ENCODE data around the gene WWC1.

The WWC1 gene

DNA sequence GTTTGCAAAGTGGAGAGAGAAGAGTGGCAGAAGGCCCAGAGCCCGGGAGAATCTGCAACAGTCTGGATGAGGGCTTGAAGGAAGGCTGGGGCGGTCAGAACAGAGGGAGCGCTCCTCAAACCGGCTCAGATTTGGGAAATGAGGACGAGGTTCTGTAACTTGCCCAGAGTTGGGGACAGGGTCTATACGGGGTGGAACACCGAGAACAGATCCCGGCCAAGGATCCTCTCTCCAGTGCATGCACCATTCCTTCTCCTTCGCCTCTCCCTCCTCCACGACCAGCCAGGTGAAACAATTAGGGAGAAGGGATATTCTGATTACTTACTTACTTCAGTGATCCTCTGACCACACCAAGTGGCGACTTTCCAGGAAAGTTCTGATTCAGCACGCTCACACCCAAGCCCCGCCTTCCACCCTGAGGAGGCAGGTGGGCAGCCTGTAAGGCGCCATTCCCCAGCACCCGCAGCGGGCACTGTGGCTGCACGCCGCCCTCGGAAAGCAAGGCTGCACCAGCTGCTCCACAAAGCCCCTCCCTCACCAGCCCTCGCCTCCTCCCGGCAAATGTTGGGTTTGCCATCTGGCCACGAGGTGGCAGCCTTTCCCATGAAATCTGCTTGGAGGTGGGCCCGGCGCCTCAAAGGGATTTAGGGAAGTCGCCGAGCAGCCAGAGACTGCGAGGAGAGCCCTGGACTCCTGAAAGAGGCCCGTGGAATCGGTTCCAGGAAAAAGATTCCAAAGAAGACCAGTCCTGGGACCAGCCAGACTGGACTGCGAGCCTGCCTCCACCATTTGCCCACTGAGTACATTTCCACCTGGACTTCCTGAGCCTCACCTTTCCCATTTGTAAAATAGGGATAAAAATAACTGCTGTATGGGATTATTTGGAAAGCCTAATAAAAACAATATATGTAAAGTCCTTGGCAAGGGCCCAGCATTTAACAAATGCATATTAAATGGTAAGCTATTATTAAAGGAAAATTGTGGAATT, 22.2 kb upstream of the WWC1 start:
- Histone ChIP-seq H3K27me3 (ENCODE audit: insufficient read depth, low read length) (peaks cover 5% of the 10 kb centered on the region; the same call in 1 of the 2 replicates), H3K4me3 (ENCODE audit: low read depth, low read length) (peak overlapping the region; percentile 68), H2AFZ (ENCODE audit: low read length, unreplicated experiment) (peak overlapping the region; percentile 98), H3K4me1 (ENCODE audit: control insufficient read depth, insufficient read depth, low read length, unreplicated experiment) (peaks cover 12% of the 10 kb centered on the region), H3K27ac (ENCODE audit: low read depth, low read length) (no peak overlapping the region), H3K79me2 (ENCODE audit: control insufficient read depth, insufficient read depth, low read length, unreplicated experiment) (no peaks in the 10 kb centered on the region), H3K36me3 (ENCODE audit: insufficient read depth, low read length) (no peaks in the 10 kb centered on the region)

DNA sequence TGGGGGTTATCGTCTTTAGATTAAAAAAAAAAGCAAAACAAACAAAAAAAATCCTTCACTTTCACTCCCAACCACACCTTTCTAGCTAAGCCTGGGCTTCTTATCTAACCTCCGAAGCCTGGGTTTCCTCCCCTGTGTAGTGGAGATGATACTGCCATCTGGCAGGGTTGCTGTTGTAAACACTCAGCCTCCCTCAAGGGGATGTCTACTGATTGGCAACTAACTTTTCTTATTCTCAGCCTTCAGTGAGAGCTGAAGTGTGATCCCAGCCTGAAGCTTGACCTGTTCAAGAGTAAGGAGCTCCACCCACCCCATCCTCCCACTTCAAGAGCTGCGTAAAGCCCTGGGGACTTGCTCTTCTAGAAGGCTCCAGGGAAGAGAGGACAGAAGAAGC, 21.5 kb upstream of the WWC1 start:
- peaks cover 5% of the 10 kb centered on the region; the same call in 1 of the 2 replicates for H3K27me3 ChIP-seq (ENCODE audit: insufficient read depth, low read length)
- peaks cover 12% of the 10 kb centered on the region for H3K4me1 ChIP-seq (ENCODE audit: control insufficient read depth, insufficient read depth, low read length, unreplicated experiment)
- no peaks in the 10 kb centered on the region for H3K79me2 ChIP-seq (ENCODE audit: control insufficient read depth, insufficient read depth, low read length, unreplicated experiment)
- no peaks in the 10 kb centered on the region for H3K36me3 ChIP-seq (ENCODE audit: insufficient read depth, low read length)
- peak overlapping the region; percentile 98 for H2AFZ ChIP-seq (ENCODE audit: low read length, unreplicated experiment)
- no peak overlapping the region for H3K27ac ChIP-seq (ENCODE audit: low read depth, low read length)
- H3K4me3 ChIP-seq (ENCODE audit: low read depth, low read length), result peak overlapping the region; percentile 68; the same call in 1 of the 2 replicates

DNA sequence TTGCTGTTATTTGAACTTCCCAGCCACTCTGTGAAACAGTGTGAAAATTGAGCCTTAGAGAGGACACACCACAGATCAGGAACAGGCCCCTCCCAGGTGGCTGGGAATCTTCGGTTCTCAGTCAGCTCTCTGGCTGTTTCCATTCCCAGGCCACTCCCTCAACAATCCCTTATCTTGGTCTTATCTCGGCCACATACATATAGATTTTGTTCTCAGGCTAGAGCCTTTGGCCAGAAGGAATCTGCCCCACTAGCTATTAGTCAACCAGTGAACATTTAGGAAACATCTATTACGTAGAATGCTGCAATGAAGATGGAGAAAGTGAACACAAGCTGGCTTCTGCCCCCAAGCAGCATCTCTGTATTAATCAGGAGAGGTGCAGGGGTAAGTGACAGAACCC, 21.0 kb upstream of the WWC1 start:
- Histone ChIP-seq H3K4me3 (ENCODE audit: low read depth, low read length) (no peak overlapping the region), H3K27ac (ENCODE audit: low read depth, low read length) (no peak overlapping the region)

DNA sequence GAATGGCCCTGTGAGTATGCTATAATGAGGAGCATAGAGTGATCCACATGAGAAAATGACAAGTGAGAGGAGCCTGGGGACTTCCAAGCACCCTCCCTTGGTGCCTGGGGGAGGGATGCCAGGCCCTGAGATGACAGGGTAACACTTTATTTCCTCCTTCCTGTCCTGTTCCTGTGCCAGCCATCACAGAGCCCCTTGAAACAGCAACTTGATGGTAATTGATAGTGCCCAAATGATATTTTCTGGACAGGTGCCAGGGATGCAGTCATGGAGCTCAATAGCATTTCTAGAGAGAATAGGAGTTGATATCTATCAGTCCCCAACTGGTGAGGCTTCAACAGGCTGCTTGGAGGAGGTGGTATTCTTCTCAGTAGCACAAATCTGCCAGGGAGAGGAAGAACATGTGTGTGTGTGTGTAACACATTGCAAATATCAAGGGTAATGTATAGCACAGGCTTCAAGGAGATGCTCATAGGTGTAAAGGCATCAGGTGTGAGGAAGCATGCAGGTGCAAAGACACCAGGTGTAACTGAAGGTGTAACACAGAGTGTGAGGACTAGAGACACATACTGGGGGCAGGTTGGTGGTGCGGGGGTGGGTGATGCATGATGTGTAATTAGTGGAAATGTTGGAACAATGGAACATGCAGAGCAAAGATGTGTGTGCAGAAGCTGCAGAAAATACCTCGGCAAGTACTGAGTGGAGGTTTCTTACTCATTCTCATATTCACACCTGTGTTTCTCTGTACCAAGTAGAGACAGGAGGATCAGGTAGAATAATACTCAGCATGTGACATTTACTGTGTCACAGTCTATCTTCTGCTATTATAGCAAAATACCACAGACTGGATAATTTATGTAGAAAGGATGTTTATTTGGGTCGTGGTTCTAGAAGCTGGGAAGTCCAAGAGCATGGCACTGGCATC, 18.1 kb upstream of the WWC1 start:
- Histone ChIP-seq H3K27me3 (ENCODE audit: insufficient read depth, low read length) (peaks cover 11% of the 10 kb centered on the region; the same call in 1 of the 2 replicates), H3K27ac (ENCODE audit: low read depth, low read length) (no peak overlapping the region), H3K4me3 (ENCODE audit: low read depth, low read length) (no peak overlapping the region), H3K79me2 (ENCODE audit: control insufficient read depth, insufficient read depth, low read length, unreplicated experiment) (no peaks in the 10 kb centered on the region), H3K36me3 (ENCODE audit: insufficient read depth, low read length) (no peaks in the 10 kb centered on the region), H2AFZ (ENCODE audit: low read length, unreplicated experiment) (no peak overlapping the region), H3K4me1 (ENCODE audit: control insufficient read depth, insufficient read depth, low read length, unreplicated experiment) (peaks cover 12% of the 10 kb centered on the region)

More for the DNA sequence above, 21.0 kb upstream of the WWC1 start:
- H3K4me1 ChIP-seq (ENCODE audit: control insufficient read depth, insufficient read depth, low read length, unreplicated experiment), result peaks cover 12% of the 10 kb centered on the region
- H3K27me3 ChIP-seq (ENCODE audit: insufficient read depth, low read length), result peaks cover 5% of the 10 kb centered on the region; the same call in 1 of the 2 replicates
- no peaks in the 10 kb centered on the region for H3K36me3 ChIP-seq (ENCODE audit: insufficient read depth, low read length)
- no peaks in the 10 kb centered on the region for H3K79me2 ChIP-seq (ENCODE audit: control insufficient read depth, insufficient read depth, low read length, unreplicated experiment)
- no peak overlapping the region for H2AFZ ChIP-seq (ENCODE audit: low read length, unreplicated experiment)

DNA sequence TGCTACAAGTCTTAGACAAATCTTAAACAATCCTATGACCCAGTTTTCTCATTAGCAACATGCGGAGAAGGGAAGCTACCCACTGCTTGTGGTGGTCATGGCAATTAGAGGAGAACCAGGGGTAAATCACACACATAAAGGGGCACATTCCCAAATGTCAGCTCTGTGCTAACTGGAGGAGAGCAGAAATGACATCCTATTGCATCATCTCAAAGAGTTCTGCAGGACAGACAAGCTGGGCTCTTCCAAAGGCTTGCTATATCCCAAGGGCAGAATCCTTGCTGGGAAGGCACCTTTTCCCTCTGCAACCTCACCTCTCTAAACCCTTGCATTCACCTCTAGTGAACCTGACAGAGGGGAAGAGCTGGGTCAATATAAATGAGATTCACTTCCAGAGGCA, 17.0 kb upstream of the WWC1 start:
- H3K36me3 ChIP-seq (ENCODE audit: insufficient read depth, low read length), result no peaks in the 10 kb centered on the region
- H2AFZ ChIP-seq (ENCODE audit: low read length, unreplicated experiment), result no peak overlapping the region
- no peak overlapping the region for H3K27ac ChIP-seq (ENCODE audit: low read depth, low read length)

DNA sequence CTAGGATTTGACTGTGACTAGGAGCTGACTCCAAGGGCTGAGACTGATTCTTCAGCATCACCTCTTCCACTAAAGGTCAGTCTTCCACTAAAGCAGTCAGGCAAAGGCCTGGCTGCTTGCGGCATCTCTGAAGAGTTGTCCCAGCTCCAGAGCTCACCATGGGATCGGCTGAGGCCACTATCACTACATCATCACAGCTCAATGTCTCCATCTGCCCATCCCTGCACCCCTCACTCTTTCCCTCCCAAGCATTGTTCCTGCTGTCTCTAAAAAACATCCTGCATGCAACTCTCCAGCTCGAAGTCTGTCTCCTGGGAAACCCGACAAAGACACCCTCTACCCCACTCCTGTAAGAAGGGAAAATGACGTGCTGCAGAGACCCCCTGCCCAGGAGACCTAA, 15.5 kb upstream of the WWC1 start:
- Histone ChIP-seq H2AFZ (ENCODE audit: low read length, unreplicated experiment) (no peak overlapping the region), H3K36me3 (ENCODE audit: insufficient read depth, low read length) (no peaks in the 10 kb centered on the region), H3K27ac (ENCODE audit: low read depth, low read length) (no peak overlapping the region), H3K27me3 (ENCODE audit: insufficient read depth, low read length) (0 out of 2 replicates have a peak, but pooled peaks cover 14% of the 10 kb centered on the region), H3K4me3 (ENCODE audit: low read depth, low read length) (no peak overlapping the region), H3K79me2 (ENCODE audit: control insufficient read depth, insufficient read depth, low read length, unreplicated experiment) (no peaks in the 10 kb centered on the region), H3K4me1 (ENCODE audit: control insufficient read depth, insufficient read depth, low read length, unreplicated experiment) (no peaks in the 10 kb centered on the region)

More for the DNA sequence above, 17.0 kb upstream of the WWC1 start:
- Histone ChIP-seq H3K4me1 (ENCODE audit: control insufficient read depth, insufficient read depth, low read length, unreplicated experiment) (peaks cover 8% of the 10 kb centered on the region), H3K4me3 (ENCODE audit: low read depth, low read length) (no peak overlapping the region), H3K27me3 (ENCODE audit: insufficient read depth, low read length) (0 out of 2 replicates have a peak, but pooled peaks cover 14% of the 10 kb centered on the region), H3K79me2 (ENCODE audit: control insufficient read depth, insufficient read depth, low read length, unreplicated experiment) (no peaks in the 10 kb centered on the region)

DNA sequence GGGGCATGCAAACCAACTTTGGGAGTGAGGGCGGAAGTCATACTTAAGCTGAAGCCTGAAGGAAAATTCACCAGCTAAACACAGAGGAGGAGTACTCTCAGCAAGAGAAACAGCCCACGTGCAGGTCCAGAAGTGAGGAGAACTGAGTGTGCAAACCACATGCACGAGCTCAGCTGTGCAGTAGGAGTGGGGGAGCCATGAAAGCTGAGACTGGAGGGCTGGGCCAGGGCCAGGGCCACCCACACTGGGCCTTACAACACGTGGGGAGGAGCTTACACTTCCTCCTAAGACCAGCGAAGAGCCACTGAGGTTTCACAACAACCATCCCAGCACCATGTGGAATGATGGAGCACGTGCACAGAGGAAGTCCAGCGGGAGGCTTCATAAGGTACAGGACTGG, 9.3 kb upstream of the WWC1 start:
- Histone ChIP-seq H3K79me2 (ENCODE audit: control insufficient read depth, insufficient read depth, low read length, unreplicated experiment) (no peaks in the 10 kb centered on the region), H3K36me3 (ENCODE audit: insufficient read depth, low read length) (no peaks in the 10 kb centered on the region), H3K4me3 (ENCODE audit: low read depth, low read length) (no peak overlapping the region), H3K27me3 (ENCODE audit: insufficient read depth, low read length) (peaks cover 25% of the 10 kb centered on the region; the same call in 1 of the 2 replicates), H3K4me1 (ENCODE audit: control insufficient read depth, insufficient read depth, low read length, unreplicated experiment) (no peaks in the 10 kb centered on the region), H2AFZ (ENCODE audit: low read length, unreplicated experiment) (no peak overlapping the region), H3K27ac (ENCODE audit: low read depth, low read length) (no peak overlapping the region)

DNA sequence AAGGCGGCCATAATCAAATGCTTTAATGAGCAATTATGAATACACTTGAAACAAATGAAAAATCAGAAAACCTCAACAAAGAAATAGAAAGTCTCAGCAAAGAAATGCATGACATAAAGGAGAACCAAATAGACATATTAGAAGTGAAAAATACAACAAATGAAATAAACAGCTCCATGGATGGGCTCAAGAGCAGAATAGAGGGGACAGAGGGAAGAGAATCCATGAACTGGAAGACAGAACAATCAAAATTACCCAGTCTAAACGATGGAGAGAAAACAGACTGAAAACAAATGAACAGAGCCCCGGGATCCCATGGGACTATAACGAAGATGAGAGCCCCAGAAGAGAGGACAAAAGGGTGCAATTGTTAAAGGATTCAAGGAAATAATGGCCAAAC, 6.6 kb upstream of the WWC1 start:
- Histone ChIP-seq H3K4me3 (ENCODE audit: low read depth, low read length) (no peak overlapping the region), H3K27me3 (ENCODE audit: insufficient read depth, low read length) (peaks cover 12% of the 10 kb centered on the region; the same call in 1 of the 2 replicates), H2AFZ (ENCODE audit: low read length, unreplicated experiment) (no peak overlapping the region), H3K4me1 (ENCODE audit: control insufficient read depth, insufficient read depth, low read length, unreplicated experiment) (no peaks in the 10 kb centered on the region), H3K36me3 (ENCODE audit: insufficient read depth, low read length) (no peaks in the 10 kb centered on the region), H3K27ac (ENCODE audit: low read depth, low read length) (no peak overlapping the region), H3K79me2 (ENCODE audit: control insufficient read depth, insufficient read depth, low read length, unreplicated experiment) (no peaks in the 10 kb centered on the region)

DNA sequence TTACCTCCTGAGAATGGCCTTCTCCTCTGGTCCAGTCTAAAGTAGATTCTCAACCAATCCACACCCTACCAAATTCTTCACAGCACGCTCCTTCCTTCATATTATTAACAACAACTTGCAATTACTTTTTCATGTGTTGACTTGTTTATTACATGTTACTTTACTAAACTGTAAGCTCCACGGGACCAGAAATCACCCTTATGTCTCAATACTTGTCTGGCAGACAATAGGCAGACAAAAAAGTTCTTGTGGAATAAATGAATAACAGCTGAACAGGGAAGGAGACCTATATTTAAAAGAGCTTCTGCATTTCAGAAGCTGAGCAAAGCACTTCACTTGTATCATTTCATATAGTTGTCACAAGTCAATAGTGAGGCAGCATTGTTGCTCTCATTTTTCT, 5.7 kb upstream of the WWC1 start:
- Histone ChIP-seq H3K36me3 (ENCODE audit: insufficient read depth, low read length) (no peaks in the 10 kb centered on the region), H3K27me3 (ENCODE audit: insufficient read depth, low read length) (peaks cover 12% of the 10 kb centered on the region; the same call in 1 of the 2 replicates), H3K4me1 (ENCODE audit: control insufficient read depth, insufficient read depth, low read length, unreplicated experiment) (no peaks in the 10 kb centered on the region), H3K27ac (ENCODE audit: low read depth, low read length) (no peak overlapping the region), H3K4me3 (ENCODE audit: low read depth, low read length) (no peak overlapping the region), H3K79me2 (ENCODE audit: control insufficient read depth, insufficient read depth, low read length, unreplicated experiment) (no peaks in the 10 kb centered on the region), H2AFZ (ENCODE audit: low read length, unreplicated experiment) (no peak overlapping the region)

DNA sequence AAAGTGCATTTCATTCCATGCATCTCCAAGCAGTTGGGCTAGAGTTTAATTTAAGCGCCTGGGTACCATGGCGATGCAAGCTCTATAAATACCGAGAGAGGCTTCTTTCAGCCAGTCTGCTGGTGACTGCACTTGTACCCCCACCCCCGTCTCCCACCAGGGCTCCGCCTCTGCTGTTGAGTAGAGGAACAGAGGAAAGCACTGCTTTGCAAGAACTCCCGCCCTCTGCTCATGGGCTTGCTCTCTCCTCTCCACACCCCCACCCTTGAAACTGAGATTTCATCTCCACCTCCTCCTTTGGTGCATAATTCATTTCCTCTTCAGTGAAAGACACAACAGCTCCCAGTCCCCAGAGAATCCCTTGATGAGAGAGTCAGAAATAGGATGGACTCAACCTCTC, 5.1 kb upstream of the WWC1 start:
- Histone ChIP-seq H2AFZ (ENCODE audit: low read length, unreplicated experiment) (no peak overlapping the region), H3K36me3 (ENCODE audit: insufficient read depth, low read length) (no peaks in the 10 kb centered on the region)

More for the DNA sequence above, 5.1 kb upstream of the WWC1 start:
- no peak overlapping the region for H3K27ac ChIP-seq (ENCODE audit: low read depth, low read length)
- no peak overlapping the region for H3K4me3 ChIP-seq (ENCODE audit: low read depth, low read length)
- no peaks in the 10 kb centered on the region for H3K4me1 ChIP-seq (ENCODE audit: control insufficient read depth, insufficient read depth, low read length, unreplicated experiment)
- H3K27me3 ChIP-seq (ENCODE audit: insufficient read depth, low read length), result peaks cover 12% of the 10 kb centered on the region; the same call in 1 of the 2 replicates
- H3K79me2 ChIP-seq (ENCODE audit: control insufficient read depth, insufficient read depth, low read length, unreplicated experiment), result no peaks in the 10 kb centered on the region

All from ACC112 (cell line).